Esophagus squamous epithelium (tissue), 4 donors: ENCODE results near the gene CRLF1.

Experiments
- CTCF ChIP-seq, 6 experiments: fragments of 450-650 bp in 4 of 6; fragments of 200-600 bp in 2 of 6; sonication (generic) in 2 of 6; IDR thresholded peaks; one replicate each; pipeline ENCODE4 v1.5.1; 2016 to 2019; ENCODE audit warnings: antibody characterized with exemption in 6 of 6, mild to moderate bottlenecking in 4 of 6, moderate library complexity in 4 of 6
- POLR2A ChIP-seq, 4 donors: fragments of 450-650 bp; IDR thresholded peaks; one replicate each; pipeline ENCODE4 v1.6.1; 2017; ENCODE audit warnings: antibody characterized with exemption in 4 of 4, mild to moderate bottlenecking in 4 of 4, moderate library complexity in 3 of 4

GRCh38 chr19:18634612-18635297 is 28.2 kb upstream of the CRLF1 start:
- no peak for TF ChIP-seq CTCF (IDR thresholded peaks at IDR 0.05)
- TF ChIP-seq POLR2A (IDR thresholded peaks at IDR 0.05), result no peak
